D721Med (cell line): ENCODE data around the gene ANKRD6.
"Not testable (repeated sequence)": the region's sequence is repeated elsewhere in the genome, so short reads cannot be mapped to it uniquely, and the experiment has no call there.

Experiments
- DNase-seq: peaks from one replicate; pipeline ENCODE4 v3.0.0; 2011; ENCODE audit warnings: low spot score; ENCODE audit not compliant: insufficient read length
- FAIRE-seq: peaks from 2 replicates; lab custom pipeline; 2011; peaks lifted over from hg19 to GRCh38; lab: Jason Lieb, UNC
- CTCF ChIP-seq: IDR thresholded peaks from 2 replicates; pipeline ENCODE4 v1.5.1; 2012; ENCODE audit warnings: mild to moderate bottlenecking, control low read depth; ENCODE audit not compliant: insufficient read depth; ENCODE audit errors: missing control alignments

Gene ANKRD6

GRCh38 chr6:89616531-89616930, 183.6 kb downstream of the ANKRD6 start:
- FAIRE-seq = no peak
- TF ChIP-seq CTCF = no peak
- DNase-seq = no peak

GRCh38 chr6:89618026-89618425, 185.1 kb downstream of the ANKRD6 start:
- FAIRE-seq (no peak), DNase-seq (no peak)
- no peak for TF ChIP-seq CTCF

- DNase-seq (no peak), FAIRE-seq (no peak)
- no peak for TF ChIP-seq CTCF
Observed at GRCh38 chr6:89619567-89619966, 186.6 kb downstream of the ANKRD6 start.

GRCh38 chr6:89623749-89624148, 190.8 kb downstream of the ANKRD6 start:
- no peak for FAIRE-seq
- no peak for DNase-seq
- no peak for TF ChIP-seq CTCF

- FAIRE-seq (no peak), DNase-seq (no peak)
- no peak for TF ChIP-seq CTCF
Observed at GRCh38 chr6:89630488-89630887, 197.5 kb downstream of the ANKRD6 start.

GRCh38 chr6:89636412-89636811, 203.5 kb downstream of the ANKRD6 start:
- DNase-seq, FAIRE-seq: not testable (repeated sequence)

- DNase-seq = no peak
- TF ChIP-seq CTCF = no peak
- no peak for FAIRE-seq
Observed at GRCh38 chr6:89637960-89638319, 205.0 kb downstream of the ANKRD6 start.
